Measurements from ENCODE around the gene EXOSC1. TPM values are rescaled to one million over a fixed set of nuclear protein-coding genes. Genes with fewer than 3 reads are reported as not detected.

The EXOSC1 gene
- total and polyA plus RNA-seq, 2 donors (not counting 3 experiments of a cell fraction or from before 2014, with no cell fraction given), result 50.7 to 52.9 TPM

- Histone ChIP-seq H3K9me3 (replicated peaks; ENCODE audit: control insufficient read depth, insufficient read depth, low read length) (no peaks in the 10 kb centered on the region), H2AFZ (ENCODE audit: low read depth, low read length) (no peak overlapping the region), H3K79me2 (ENCODE audit: control insufficient read depth, insufficient read depth, low read length) (no peaks in the 10 kb centered on the region), H3K36me3 (ENCODE audit: control insufficient read depth in 2 of 2, extremely low read depth in 1 of 2, insufficient read depth in 2 of 2, low read length in 2 of 2) (peaks cover 8 to 21% of the 10 kb centered on the region in 2 experiments), H3K9me1 (replicated peaks; ENCODE audit: control insufficient read depth, extremely low read depth, insufficient read depth, low read length) (no peaks in the 10 kb centered on the region), H3K4me3 (replicated peaks in 1 of 3; ENCODE audit: insufficient read depth in 1 of 3, low read depth in 1 of 3, low read length in 3 of 3) (no peak overlapping the region), H3K27me3 (ENCODE audit: control insufficient read depth in 2 of 2, insufficient read depth in 2 of 2, low read length in 2 of 2) (no peaks in the 10 kb centered on the region), H3K27ac (ENCODE audit: insufficient read depth, low read depth, low read length) (no peak overlapping the region), H3K4me1 (ENCODE audit: control insufficient read depth, extremely low read depth, insufficient read depth, low read length) (no peaks in the 10 kb centered on the region), H4K20me1 (replicated peaks; ENCODE audit: control insufficient read depth, extremely low read depth, insufficient read depth, low read length) (no peaks in the 10 kb centered on the region), H3K9ac (replicated peaks; ENCODE audit: extremely low read depth, insufficient read depth, low read length) (no peak overlapping the region), H3K4me2 (ENCODE audit: insufficient read depth, low read length) (no peak overlapping the region)
- ChIA-PET CTCF (no interaction called here), POLR2A (no interaction called here)
- no peak for FAIRE-seq
- no peak for DNase-seq (ENCODE audit: low read depth, low spot score)
- TF ChIP-seq POLR2AphosphoS5 (IDR thresholded peaks at IDR 0.05; ENCODE audit: insufficient read depth, low read depth, low read length) (no peak), CTCF (IDR thresholded peaks at IDR 0.05; ENCODE audit: extremely low read depth in 1 of 2, insufficient read depth in 1 of 2, low read depth in 1 of 2, low read length in 2 of 2) (no peak), POLR2A (IDR thresholded peaks at IDR 0.05; ENCODE audit: low read depth, low read length) (no peak), GATA2 (IDR thresholded peaks at IDR 0.05; ENCODE audit: insufficient read depth, insufficient read length, low read depth, low read length) (no peak), EZH2 (IDR thresholded peaks at IDR 0.05; ENCODE audit: borderline replicate concordance, low read depth, low read length, severe bottlenecking) (no peak), FOS (IDR thresholded peaks at IDR 0.05; ENCODE audit: borderline replicate concordance, insufficient read depth, low read length) (no peak), JUN (IDR thresholded peaks at IDR 0.05; ENCODE audit: borderline replicate concordance, insufficient read depth, insufficient read length, low read depth) (no peak), MAX (IDR thresholded peaks at IDR 0.05; ENCODE audit: insufficient read depth, insufficient read length) (no peak), MYC (IDR thresholded peaks at IDR 0.05; ENCODE audit: low read depth, low read length) (no peak)
- dilution Hi-C loops (cut with MboI; ENCODE audit: extremely low pct_ligation_motif_present, low sequenced_read_pairs), result no loop called here
- intact Hi-C loops (cut with micrococcal nuclease), result no loop called here
- no TSS peak for BruUV-seq (replicated peaks)
These were observed 55.7 kb downstream of the EXOSC1 start for GRCh38 chr10:97390091-97390490.
